Stimulated activated CD8-positive, alpha-beta memory T cell treated with anti-CD3 and anti-CD28 coated beads, Interleukin-4, amount 100 ng/mL, for 1 hour (primary cell): ENCODE data around the gene DUS2.
"Not testable (repeated sequence)": the region's sequence is repeated elsewhere in the genome, so short reads cannot be mapped to it uniquely, and the experiment has no call there.

Experiments
- DNase-seq, 2 donors: peaks; one replicate each; pipeline ENCODE4 v3.0.0-alpha.2; 2020; ENCODE audit warnings: low read depth in 2 of 2, low spot score in 1 of 2

DUS2 gene

GRCh38 chr16:68117884-68118283 is 94.8 kb downstream of the DUS2 start:
- DNase-seq = no peak

- DNase-seq = not testable (repeated sequence)
Observed at GRCh38 chr16:68118954-68119353, 95.9 kb downstream of the DUS2 start.

DNA sequence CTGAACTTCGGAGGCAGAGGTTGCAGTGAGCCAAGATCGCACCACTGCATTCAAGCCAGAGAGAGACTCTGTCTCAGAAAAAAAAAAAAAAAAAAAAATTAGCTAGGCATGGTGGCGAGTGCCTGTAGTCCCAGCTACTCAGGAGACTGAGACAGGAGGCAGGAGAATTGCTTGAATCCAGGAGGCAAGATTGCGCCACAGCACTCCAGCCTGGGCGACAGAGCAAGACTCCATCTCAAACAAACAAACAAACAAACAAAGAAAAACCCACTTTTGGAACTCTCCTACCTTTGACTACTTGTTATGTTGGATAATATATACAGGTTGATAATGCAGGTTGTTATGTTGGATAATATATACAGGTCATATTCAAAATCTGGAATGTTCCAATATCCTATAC is 97.4 kb downstream of the DUS2 start:
- not testable (repeated sequence) for DNase-seq

- DNase-seq = no peak
Observed at GRCh38 chr16:68126395-68126794, 103.3 kb downstream of the DUS2 start.

DNA sequence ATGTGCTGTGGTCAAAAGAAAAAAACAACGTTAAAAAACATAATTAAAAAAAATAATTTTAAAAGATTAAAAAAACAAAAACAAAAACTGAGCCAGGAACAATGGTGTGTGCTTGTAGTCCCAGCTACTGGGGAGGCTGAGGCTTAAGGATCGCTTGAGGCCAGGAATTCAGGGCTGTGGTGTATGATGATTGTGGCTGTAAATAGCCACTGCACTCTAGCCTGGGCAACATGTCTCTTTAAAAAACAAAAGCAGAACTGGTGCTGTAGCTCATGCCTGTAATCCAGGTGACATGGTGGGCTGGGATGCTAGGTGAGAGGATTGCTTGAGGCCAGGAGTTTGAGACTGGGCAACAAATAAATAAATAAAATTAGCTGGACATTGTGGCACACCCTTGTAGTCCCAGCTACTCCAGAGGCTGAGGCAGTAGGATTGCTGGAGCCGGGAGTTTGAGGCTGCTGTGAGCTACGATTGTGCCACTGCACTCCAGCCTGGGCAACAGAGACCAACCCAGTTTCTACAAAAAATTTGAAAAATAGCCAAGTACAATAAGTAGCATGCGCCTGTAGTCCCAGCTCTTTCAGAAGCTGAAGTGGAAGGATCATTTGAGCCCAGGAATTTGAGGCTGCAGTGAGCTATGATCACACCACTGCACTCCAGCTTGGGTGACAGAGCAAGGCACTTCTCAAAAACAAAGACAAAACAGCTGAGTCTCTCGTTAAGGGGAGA is 105.7 kb downstream of the DUS2 start:
- no peak for DNase-seq
